Neutrophil (primary cell): ENCODE results near the gene MRPS5.

Experiments used
- H3K27ac ChIP-seq: fragments of 200-600 bp; sonication (generic); 2 replicates; pipeline ENCODE4 v1.5.1; 2016; ENCODE audit warnings: mild to moderate bottlenecking, moderate library complexity
- H3K27me3 ChIP-seq: fragments of 200-600 bp; sonication (generic); 2 replicates; pipeline ENCODE4 v1.6.0; 2016; ENCODE audit warnings: mild to moderate bottlenecking
- H3K36me3 ChIP-seq: fragments of 200-600 bp; sonication (generic); 2 replicates; pipeline ENCODE4 v1.5.1; 2017
- H3K4me1 ChIP-seq, 2 experiments: fragments of 200-600 bp in 1 of 2; sonication (generic) in 1 of 2; 1 replicate in 1 of 2; 2 replicates in 1 of 2; pipeline versions ENCODE4 v1.5.1 to v1.6.1; 2013 to 2016; ENCODE audit warnings: low read depth in 1 of 2, low read length in 1 of 2, mild to moderate bottlenecking in 1 of 2, moderate library complexity in 1 of 2; ENCODE audit not compliant: control insufficient read depth in 1 of 2, insufficient read depth in 1 of 2
- H3K4me3 ChIP-seq, 2 experiments: fragments of 200-600 bp in 1 of 2; sonication (generic) in 1 of 2; 1 replicate in 1 of 2; 2 replicates in 1 of 2; pipeline ENCODE4 v1.5.1; 2013 to 2016; ENCODE audit warnings: low read depth in 1 of 2, low read length in 1 of 2, mild to moderate bottlenecking in 1 of 2, moderate library complexity in 1 of 2
- H3K9me3 ChIP-seq: fragments of 200-600 bp; sonication (generic); 2 replicates; pipeline ENCODE4 v1.5.1; 2016
- TF ChIP-seq, protein P1 (sequence below): fragments of 200-600 bp; sonication (generic); IDR thresholded peaks from 2 replicates; pipeline ENCODE4 v1.5.1; 2016; ENCODE audit warnings: antibody characterized with exemption

Gene MRPS5

DNA sequence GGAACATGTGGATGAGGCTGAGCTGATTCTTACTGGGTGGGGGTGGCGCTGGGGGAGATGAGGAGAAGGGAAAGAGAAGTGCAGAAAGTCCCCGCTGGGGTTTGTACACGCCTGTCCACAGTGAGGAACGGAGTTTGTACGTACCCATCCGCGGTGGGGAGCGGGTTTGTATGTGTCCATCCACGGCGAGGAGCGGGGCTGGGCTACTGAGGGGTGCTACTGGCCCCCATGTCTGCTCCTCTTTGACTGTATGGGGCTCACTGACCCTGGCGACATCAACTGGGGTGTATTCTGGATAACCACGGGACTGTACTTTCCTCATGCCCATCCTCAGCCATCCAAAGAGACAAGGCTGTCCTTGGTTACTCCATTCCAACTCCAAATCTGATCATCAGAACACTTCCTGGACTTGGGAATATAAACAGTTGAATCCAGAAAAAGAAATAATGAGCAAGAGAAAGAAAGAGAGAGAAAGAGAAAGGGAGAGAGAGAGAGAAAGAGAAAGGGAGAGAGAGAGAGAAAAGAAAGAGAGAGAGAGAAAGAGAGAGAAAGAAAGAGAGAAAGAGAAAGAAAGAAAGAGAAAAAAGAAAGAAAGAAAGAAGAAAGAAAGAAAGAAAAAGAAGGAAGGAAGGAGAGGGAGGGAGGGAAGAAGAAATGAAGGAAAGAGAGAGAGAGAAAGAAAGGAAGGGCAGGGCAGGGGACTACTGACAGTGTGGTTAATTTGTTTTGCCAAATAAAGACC, 75.1 kb downstream of the MRPS5 start:
- Histone ChIP-seq H3K36me3 (no peaks in the 10 kb centered on the region), H3K27me3 (peaks cover 30% of the 10 kb centered on the region), H3K4me1 (no peaks in the 10 kb centered on the region), H3K4me3 (no peak overlapping the region), H3K9me3 (no peaks in the 10 kb centered on the region), H3K27ac (no peak overlapping the region)
- TF ChIP-seq, protein P1, sequence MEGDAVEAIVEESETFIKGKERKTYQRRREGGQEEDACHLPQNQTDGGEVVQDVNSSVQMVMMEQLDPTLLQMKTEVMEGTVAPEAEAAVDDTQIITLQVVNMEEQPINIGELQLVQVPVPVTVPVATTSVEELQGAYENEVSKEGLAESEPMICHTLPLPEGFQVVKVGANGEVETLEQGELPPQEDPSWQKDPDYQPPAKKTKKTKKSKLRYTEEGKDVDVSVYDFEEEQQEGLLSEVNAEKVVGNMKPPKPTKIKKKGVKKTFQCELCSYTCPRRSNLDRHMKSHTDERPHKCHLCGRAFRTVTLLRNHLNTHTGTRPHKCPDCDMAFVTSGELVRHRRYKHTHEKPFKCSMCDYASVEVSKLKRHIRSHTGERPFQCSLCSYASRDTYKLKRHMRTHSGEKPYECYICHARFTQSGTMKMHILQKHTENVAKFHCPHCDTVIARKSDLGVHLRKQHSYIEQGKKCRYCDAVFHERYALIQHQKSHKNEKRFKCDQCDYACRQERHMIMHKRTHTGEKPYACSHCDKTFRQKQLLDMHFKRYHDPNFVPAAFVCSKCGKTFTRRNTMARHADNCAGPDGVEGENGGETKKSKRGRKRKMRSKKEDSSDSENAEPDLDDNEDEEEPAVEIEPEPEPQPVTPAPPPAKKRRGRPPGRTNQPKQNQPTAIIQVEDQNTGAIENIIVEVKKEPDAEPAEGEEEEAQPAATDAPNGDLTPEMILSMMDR: no peak

DNA sequence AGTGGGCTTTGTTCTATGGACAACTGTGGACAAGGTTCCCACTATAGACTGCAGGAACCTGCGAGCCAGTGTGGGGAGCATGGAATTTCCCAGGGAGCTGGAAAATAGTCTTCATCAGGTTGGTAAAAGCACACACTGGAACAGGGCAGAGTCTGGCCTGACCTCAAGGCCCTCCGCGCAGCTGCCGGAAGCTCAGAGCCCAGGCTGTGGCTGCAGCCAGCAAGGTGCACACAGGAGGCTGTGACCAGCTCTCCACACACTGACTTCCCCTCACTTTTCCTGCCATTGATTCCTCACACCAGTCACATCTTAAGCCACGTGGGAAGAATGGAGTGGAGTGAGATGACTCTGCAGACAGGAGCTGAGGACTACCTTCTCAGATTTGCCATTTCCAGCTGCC, 77.0 kb downstream of the MRPS5 start:
- Histone ChIP-seq H3K36me3 (no peaks in the 10 kb centered on the region), H3K27ac (no peak overlapping the region), H3K4me3 (no peak overlapping the region), H3K4me1 (no peaks in the 10 kb centered on the region), H3K27me3 (peaks cover 30% of the 10 kb centered on the region), H3K9me3 (no peaks in the 10 kb centered on the region)
- TF ChIP-seq, protein P1: no peak

GRCh38 chr2:95043300-95044093, 78.1 kb downstream of the MRPS5 start:
- TF ChIP-seq, protein P1: no peak
- Histone ChIP-seq H3K4me1 (no peaks in the 10 kb centered on the region), H3K36me3 (no peaks in the 10 kb centered on the region), H3K4me3 (no peak overlapping the region), H3K9me3 (no peaks in the 10 kb centered on the region), H3K27me3 (peaks cover 27% of the 10 kb centered on the region), H3K27ac (no peak overlapping the region)

- no peaks in the 10 kb centered on the region for H3K36me3 ChIP-seq
- no peak overlapping the region for H3K27ac ChIP-seq
- TF ChIP-seq, protein P1: no peak
- no peaks in the 10 kb centered on the region for H3K9me3 ChIP-seq
- no peak overlapping the region for H3K4me3 ChIP-seq
- no peaks in the 10 kb centered on the region for H3K4me1 ChIP-seq
- H3K27me3 ChIP-seq: peaks cover 25% of the 10 kb centered on the region
Observed at GRCh38 chr2:95042472-95043271, 78.9 kb downstream of the MRPS5 start.

- Histone ChIP-seq H3K36me3 (no peaks in the 10 kb centered on the region), H3K4me3 (no peak overlapping the region), H3K27me3 (peaks cover 25% of the 10 kb centered on the region), H3K27ac (no peak overlapping the region), H3K9me3 (no peaks in the 10 kb centered on the region), H3K4me1 (no peaks in the 10 kb centered on the region)
- TF ChIP-seq, protein P1: no peak
Observed at GRCh38 chr2:95041824-95042442, 79.7 kb downstream of the MRPS5 start.
